WTC11 (cell line): ENCODE measurements around the gene COL4A2. TPM values are rescaled to one million over a fixed set of nuclear protein-coding genes. Genes with fewer than 3 reads are reported as not detected.

Experiments used
- ATAC-seq: fragments of 200-7000 bp; cut with Tn5 transposase; 2 replicates; pipeline ENCODE4 v1.10.0; 2021; ENCODE audit warnings: mild to moderate bottlenecking, moderate library complexity
- CTCF ChIA-PET: fragments of 300-600 bp; sonication (Branson Sonifier 250); formaldehyde crosslinking; loops from one replicate; lab custom pipeline; 2021; ENCODE audit warnings: antibody characterized with exemption; lab: Charles Lee
- POLR2A ChIA-PET: fragments of 350-600 bp; sonication (Branson Sonifier 250); formaldehyde crosslinking; loops from one replicate; lab custom pipeline; 2021; ENCODE audit warnings: antibody characterized with exemption; lab: Charles Lee
- DNase-seq: peaks from one replicate; pipeline ENCODE4 v3.0.0; 2021; ENCODE audit warnings: low spot score
- H3K27ac Mint-ChIP-seq: 2 replicates; pipeline ENCODE4 v1.8.0; 2021; ENCODE audit warnings: mixed read lengths
- H3K27me3 Mint-ChIP-seq: 2 replicates; pipeline ENCODE4 v1.8.0; 2021; ENCODE audit warnings: low read depth, mild to moderate bottlenecking, moderate library complexity, mixed read lengths
- H3K36me3 Mint-ChIP-seq: 2 replicates; pipeline ENCODE4 v1.8.0; 2021; ENCODE audit warnings: mixed read lengths
- H3K4me1 Mint-ChIP-seq: 2 replicates; pipeline ENCODE4 v1.8.0; 2022; ENCODE audit warnings: mixed read lengths
- H3K4me3 Mint-ChIP-seq: 2 replicates; pipeline ENCODE4 v1.8.0; 2021; ENCODE audit warnings: mild to moderate bottlenecking, moderate library complexity, mixed read lengths
- H3K9me3 Mint-ChIP-seq: 2 replicates; pipeline ENCODE4 v1.8.0; 2021; ENCODE audit warnings: mixed read lengths
- CBFB ChIP-seq: sonication (generic); formaldehyde crosslinking; IDR thresholded peaks from 2 replicates; pipeline ENCODE4 v1.8.1; 2022; ENCODE audit warnings: mild to moderate bottlenecking, low read depth, missing genetic modification reagents
- CREB1 ChIP-seq: sonication (generic); formaldehyde crosslinking; IDR thresholded peaks from 2 replicates; pipeline ENCODE4 v1.8.0; 2023; ENCODE audit warnings: mild to moderate bottlenecking, missing genetic modification reagents
- FOXP1 ChIP-seq: sonication (generic); formaldehyde crosslinking; IDR thresholded peaks from 2 replicates; pipeline ENCODE4 v1.8.0; 2022; ENCODE audit warnings: missing genetic modification reagents, mild to moderate bottlenecking, moderate library complexity, borderline replicate concordance
- GTF2I ChIP-seq: fragments of 250-450 bp; sonication (Bioruptor Pico); conservative IDR thresholded peaks from 2 replicates; pipeline ENCODE4 v1.4.0; 2021; ENCODE audit warnings: mild to moderate bottlenecking
- HMGA2 ChIP-seq: fragments of 250-450 bp; sonication (Bioruptor Pico); IDR thresholded peaks from 2 replicates; pipeline ENCODE4 v1.4.0; 2021; ENCODE audit warnings: mild to moderate bottlenecking, moderate library complexity
- JAZF1 ChIP-seq: fragments of 250-450 bp; sonication (Bioruptor Pico); IDR thresholded peaks from 2 replicates; pipeline ENCODE4 v1.9.0; 2021; ENCODE audit warnings: moderate library complexity, mild to moderate bottlenecking, inconsistent platforms
- NFE2L1 ChIP-seq: sonication (generic); formaldehyde crosslinking; IDR thresholded peaks from 2 replicates; pipeline ENCODE4 v1.8.1; 2023; ENCODE audit warnings: missing genetic modification reagents
- NR1H2 ChIP-seq: sonication (generic); formaldehyde crosslinking; IDR thresholded peaks from 2 replicates; pipeline ENCODE4 v1.9.0; 2021; ENCODE audit warnings: mild to moderate bottlenecking, moderate library complexity, missing genetic modification reagents
- TP53 ChIP-seq: sonication (generic); formaldehyde crosslinking; IDR thresholded peaks from 2 replicates; pipeline ENCODE4 v1.8.1; 2023; ENCODE audit warnings: mild to moderate bottlenecking, missing genetic modification reagents
- ZNF317 ChIP-seq: sonication (generic); formaldehyde crosslinking; IDR thresholded peaks from 2 replicates; pipeline ENCODE4 v1.8.1; 2023; ENCODE audit warnings: low read depth, mild to moderate bottlenecking, moderate library complexity, missing genetic modification reagents, borderline replicate concordance
- ZNF416 ChIP-seq: fragments of 250-450 bp; sonication (Bioruptor Pico); IDR thresholded peaks from 2 replicates; pipeline ENCODE4 v1.9.0; 2021; ENCODE audit warnings: mild to moderate bottlenecking, inconsistent platforms
- ZNF423 ChIP-seq: fragments of 250-450 bp; sonication (Bioruptor Pico); IDR thresholded peaks from 2 replicates; pipeline ENCODE4 v2.1.2; 2022; ENCODE audit warnings: mild to moderate bottlenecking, moderate library complexity
- total RNA-seq: library from RNA; stranded (reverse); gene quantifications from 3 replicates; pipeline ENCODE4 v1.2.3, GENCODE V29; 2021
- TF ChIP-seq, protein P1 (sequence below): fragments of 250-450 bp; sonication (Bioruptor Pico); IDR thresholded peaks from 2 replicates; pipeline ENCODE4 v1.9.0; 2021; ENCODE audit warnings: mild to moderate bottlenecking, borderline replicate concordance
- TF ChIP-seq, protein P2 (sequence below): fragments of 250-450 bp; sonication (Bioruptor Pico); IDR thresholded peaks from 2 replicates; pipeline ENCODE4 v2.1.2; 2022; ENCODE audit warnings: mild to moderate bottlenecking, moderate library complexity
- TF ChIP-seq, protein P3 (sequence below): sonication (generic); formaldehyde crosslinking; IDR thresholded peaks from 2 replicates; pipeline ENCODE4 v1.8.1; 2022; ENCODE audit warnings: missing genetic modification reagents, borderline replicate concordance
- TF ChIP-seq, protein P4 (sequence below): sonication (generic); formaldehyde crosslinking; IDR thresholded peaks from 2 replicates; pipeline ENCODE4 v1.8.1; 2023; ENCODE audit warnings: mild to moderate bottlenecking, missing genetic modification reagents
- TF ChIP-seq, protein P5 (sequence below): sonication (generic); formaldehyde crosslinking; conservative IDR thresholded peaks from 2 replicates; pipeline ENCODE4 v1.8.1; 2022; ENCODE audit warnings: mild to moderate bottlenecking, missing genetic modification reagents
- TF ChIP-seq, protein P6 (sequence below): fragments of 250-450 bp; sonication (Bioruptor Pico); IDR thresholded peaks from 2 replicates; pipeline ENCODE4 v1.8.0; 2021; ENCODE audit warnings: mild to moderate bottlenecking
- TF ChIP-seq, protein P7 (sequence below): sonication (generic); formaldehyde crosslinking; IDR thresholded peaks from 2 replicates; pipeline ENCODE4 v1.8.1; 2023; ENCODE audit warnings: mild to moderate bottlenecking, missing genetic modification reagents, borderline replicate concordance

Gene COL4A2
- total RNA-seq, 1 experiment from 2014 or later, result 109 TPM

DNA sequence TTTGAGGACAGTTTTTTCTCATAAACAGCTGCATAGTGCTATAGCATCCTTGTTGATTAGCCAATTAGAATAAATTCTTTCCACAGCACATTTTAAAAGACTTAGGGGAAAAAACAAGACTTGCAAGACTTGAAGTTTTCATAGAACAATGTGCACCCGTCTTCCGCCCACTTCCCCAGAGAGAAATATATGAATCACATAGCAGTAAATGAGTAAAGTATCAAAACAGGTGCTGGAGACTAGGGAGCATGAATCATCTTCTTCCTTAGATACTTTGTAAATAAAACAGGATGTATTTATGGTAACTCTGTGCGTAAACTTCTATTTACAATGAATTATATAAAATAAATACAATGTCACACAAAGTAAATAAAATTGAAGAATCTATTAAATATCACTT is 75.1 kb downstream of the COL4A2 start (continued):
- TF ChIP-seq, protein P1, sequence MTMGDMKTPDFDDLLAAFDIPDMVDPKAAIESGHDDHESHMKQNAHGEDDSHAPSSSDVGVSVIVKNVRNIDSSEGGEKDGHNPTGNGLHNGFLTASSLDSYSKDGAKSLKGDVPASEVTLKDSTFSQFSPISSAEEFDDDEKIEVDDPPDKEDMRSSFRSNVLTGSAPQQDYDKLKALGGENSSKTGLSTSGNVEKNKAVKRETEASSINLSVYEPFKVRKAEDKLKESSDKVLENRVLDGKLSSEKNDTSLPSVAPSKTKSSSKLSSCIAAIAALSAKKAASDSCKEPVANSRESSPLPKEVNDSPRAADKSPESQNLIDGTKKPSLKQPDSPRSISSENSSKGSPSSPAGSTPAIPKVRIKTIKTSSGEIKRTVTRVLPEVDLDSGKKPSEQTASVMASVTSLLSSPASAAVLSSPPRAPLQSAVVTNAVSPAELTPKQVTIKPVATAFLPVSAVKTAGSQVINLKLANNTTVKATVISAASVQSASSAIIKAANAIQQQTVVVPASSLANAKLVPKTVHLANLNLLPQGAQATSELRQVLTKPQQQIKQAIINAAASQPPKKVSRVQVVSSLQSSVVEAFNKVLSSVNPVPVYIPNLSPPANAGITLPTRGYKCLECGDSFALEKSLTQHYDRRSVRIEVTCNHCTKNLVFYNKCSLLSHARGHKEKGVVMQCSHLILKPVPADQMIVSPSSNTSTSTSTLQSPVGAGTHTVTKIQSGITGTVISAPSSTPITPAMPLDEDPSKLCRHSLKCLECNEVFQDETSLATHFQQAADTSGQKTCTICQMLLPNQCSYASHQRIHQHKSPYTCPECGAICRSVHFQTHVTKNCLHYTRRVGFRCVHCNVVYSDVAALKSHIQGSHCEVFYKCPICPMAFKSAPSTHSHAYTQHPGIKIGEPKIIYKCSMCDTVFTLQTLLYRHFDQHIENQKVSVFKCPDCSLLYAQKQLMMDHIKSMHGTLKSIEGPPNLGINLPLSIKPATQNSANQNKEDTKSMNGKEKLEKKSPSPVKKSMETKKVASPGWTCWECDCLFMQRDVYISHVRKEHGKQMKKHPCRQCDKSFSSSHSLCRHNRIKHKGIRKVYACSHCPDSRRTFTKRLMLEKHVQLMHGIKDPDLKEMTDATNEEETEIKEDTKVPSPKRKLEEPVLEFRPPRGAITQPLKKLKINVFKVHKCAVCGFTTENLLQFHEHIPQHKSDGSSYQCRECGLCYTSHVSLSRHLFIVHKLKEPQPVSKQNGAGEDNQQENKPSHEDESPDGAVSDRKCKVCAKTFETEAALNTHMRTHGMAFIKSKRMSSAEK, result no peak
- TF ChIP-seq CBFB (no peak), FOXP1 (CRISPR knock-in tag) (no peak), GTF2I (CRISPR knock-in tag) (no peak)
- TF ChIP-seq, protein P2, sequence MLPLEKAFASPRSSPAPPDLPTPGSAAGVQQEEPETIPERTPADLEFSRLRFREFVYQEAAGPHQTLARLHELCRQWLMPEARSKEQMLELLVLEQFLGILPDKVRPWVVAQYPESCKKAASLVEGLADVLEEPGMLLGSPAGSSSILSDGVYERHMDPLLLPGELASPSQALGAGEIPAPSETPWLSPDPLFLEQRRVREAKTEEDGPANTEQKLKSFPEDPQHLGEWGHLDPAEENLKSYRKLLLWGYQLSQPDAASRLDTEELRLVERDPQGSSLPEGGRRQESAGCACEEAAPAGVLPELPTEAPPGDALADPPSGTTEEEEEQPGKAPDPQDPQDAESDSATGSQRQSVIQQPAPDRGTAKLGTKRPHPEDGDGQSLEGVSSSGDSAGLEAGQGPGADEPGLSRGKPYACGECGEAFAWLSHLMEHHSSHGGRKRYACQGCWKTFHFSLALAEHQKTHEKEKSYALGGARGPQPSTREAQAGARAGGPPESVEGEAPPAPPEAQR (CRISPR knock-in tag), result no peak
- TF ChIP-seq, protein P3, sequence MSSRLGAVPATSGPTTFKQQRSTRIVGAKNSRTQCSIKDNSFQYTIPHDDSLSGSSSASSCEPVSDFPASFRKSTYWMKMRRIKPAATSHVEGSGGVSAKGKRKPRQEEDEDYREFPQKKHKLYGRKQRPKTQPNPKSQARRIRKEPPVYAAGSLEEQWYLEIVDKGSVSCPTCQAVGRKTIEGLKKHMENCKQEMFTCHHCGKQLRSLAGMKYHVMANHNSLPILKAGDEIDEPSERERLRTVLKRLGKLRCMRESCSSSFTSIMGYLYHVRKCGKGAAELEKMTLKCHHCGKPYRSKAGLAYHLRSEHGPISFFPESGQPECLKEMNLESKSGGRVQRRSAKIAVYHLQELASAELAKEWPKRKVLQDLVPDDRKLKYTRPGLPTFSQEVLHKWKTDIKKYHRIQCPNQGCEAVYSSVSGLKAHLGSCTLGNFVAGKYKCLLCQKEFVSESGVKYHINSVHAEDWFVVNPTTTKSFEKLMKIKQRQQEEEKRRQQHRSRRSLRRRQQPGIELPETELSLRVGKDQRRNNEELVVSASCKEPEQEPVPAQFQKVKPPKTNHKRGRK, result no peak
- TF ChIP-seq, protein P4, sequence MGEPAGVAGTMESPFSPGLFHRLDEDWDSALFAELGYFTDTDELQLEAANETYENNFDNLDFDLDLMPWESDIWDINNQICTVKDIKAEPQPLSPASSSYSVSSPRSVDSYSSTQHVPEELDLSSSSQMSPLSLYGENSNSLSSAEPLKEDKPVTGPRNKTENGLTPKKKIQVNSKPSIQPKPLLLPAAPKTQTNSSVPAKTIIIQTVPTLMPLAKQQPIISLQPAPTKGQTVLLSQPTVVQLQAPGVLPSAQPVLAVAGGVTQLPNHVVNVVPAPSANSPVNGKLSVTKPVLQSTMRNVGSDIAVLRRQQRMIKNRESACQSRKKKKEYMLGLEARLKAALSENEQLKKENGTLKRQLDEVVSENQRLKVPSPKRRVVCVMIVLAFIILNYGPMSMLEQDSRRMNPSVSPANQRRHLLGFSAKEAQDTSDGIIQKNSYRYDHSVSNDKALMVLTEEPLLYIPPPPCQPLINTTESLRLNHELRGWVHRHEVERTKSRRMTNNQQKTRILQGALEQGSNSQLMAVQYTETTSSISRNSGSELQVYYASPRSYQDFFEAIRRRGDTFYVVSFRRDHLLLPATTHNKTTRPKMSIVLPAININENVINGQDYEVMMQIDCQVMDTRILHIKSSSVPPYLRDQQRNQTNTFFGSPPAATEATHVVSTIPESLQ, result no peak

DNA sequence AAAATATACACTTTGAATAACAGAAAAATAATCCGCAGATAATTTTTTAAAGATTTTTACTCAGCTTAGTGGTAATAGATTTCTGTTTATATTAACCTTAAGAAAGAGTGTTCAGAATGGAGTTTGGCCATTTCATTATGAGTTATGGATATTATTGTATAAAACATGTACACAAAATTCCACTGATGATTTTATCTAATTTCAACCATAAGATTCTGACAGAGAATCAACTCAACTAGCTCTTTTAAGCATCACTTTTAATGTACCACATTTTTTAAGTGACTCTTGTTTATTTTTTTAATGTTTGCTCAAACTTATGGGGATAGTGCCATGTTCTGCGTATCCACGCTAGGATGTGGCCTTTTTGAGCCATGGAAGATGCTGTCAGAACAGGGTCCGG is 75.7 kb downstream of the COL4A2 start:
- Mint-ChIP-seq H3K9me3 (peaks cover 15% of the 10 kb centered on the region), H3K36me3 (peaks cover 16% of the 10 kb centered on the region), H3K27me3 (peaks cover 31% of the 10 kb centered on the region), H3K4me1 (peaks cover 31% of the 10 kb centered on the region), H3K4me3 (no peak overlapping the region), H3K27ac (no peak overlapping the region)
- POLR2A ChIA-PET, result no interaction called here
- CTCF ChIA-PET, result no interaction called here
- no peak for ATAC-seq
- TF ChIP-seq HMGA2 (CRISPR knock-in tag), result no peak
- no peak for TF ChIP-seq JAZF1 (CRISPR knock-in tag)
- TF ChIP-seq, protein P5, sequence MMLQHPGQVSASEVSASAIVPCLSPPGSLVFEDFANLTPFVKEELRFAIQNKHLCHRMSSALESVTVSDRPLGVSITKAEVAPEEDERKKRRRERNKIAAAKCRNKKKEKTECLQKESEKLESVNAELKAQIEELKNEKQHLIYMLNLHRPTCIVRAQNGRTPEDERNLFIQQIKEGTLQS (CRISPR knock-in tag), result no peak
- no peak for TF ChIP-seq NFE2L1
- no peak for TF ChIP-seq ZNF423 (CRISPR knock-in tag)
- no peak for TF ChIP-seq CREB1 (CRISPR knock-in tag)
- TF ChIP-seq, protein P2 (CRISPR knock-in tag), result no peak
- TF ChIP-seq ZNF317, result no peak
- TF ChIP-seq, protein P6, sequence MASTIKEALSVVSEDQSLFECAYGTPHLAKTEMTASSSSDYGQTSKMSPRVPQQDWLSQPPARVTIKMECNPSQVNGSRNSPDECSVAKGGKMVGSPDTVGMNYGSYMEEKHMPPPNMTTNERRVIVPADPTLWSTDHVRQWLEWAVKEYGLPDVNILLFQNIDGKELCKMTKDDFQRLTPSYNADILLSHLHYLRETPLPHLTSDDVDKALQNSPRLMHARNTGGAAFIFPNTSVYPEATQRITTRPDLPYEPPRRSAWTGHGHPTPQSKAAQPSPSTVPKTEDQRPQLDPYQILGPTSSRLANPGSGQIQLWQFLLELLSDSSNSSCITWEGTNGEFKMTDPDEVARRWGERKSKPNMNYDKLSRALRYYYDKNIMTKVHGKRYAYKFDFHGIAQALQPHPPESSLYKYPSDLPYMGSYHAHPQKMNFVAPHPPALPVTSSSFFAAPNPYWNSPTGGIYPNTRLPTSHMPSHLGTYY (CRISPR knock-in tag), result no peak
- TF ChIP-seq, protein P7, sequence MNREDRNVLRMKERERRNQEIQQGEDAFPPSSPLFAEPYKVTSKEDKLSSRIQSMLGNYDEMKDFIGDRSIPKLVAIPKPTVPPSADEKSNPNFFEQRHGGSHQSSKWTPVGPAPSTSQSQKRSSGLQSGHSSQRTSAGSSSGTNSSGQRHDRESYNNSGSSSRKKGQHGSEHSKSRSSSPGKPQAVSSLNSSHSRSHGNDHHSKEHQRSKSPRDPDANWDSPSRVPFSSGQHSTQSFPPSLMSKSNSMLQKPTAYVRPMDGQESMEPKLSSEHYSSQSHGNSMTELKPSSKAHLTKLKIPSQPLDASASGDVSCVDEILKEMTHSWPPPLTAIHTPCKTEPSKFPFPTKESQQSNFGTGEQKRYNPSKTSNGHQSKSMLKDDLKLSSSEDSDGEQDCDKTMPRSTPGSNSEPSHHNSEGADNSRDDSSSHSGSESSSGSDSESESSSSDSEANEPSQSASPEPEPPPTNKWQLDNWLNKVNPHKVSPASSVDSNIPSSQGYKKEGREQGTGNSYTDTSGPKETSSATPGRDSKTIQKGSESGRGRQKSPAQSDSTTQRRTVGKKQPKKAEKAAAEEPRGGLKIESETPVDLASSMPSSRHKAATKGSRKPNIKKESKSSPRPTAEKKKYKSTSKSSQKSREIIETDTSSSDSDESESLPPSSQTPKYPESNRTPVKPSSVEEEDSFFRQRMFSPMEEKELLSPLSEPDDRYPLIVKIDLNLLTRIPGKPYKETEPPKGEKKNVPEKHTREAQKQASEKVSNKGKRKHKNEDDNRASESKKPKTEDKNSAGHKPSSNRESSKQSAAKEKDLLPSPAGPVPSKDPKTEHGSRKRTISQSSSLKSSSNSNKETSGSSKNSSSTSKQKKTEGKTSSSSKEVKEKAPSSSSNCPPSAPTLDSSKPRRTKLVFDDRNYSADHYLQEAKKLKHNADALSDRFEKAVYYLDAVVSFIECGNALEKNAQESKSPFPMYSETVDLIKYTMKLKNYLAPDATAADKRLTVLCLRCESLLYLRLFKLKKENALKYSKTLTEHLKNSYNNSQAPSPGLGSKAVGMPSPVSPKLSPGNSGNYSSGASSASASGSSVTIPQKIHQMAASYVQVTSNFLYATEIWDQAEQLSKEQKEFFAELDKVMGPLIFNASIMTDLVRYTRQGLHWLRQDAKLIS (CRISPR knock-in tag), result no peak
- TF ChIP-seq NR1H2 (CRISPR knock-in tag), result no peak
- no peak for TF ChIP-seq ZNF416
- TF ChIP-seq TP53 (CRISPR knock-in tag), result no peak
- TF ChIP-seq GTF2I (CRISPR knock-in tag), result no peak
- no peak for DNase-seq
